ENCODE data around the gene PRX.

PRX gene

GRCh38 chr19:40363069-40363468 is 50.1 kb downstream of the PRX start:
- DNase-seq, result no peak

GRCh38 chr19:40362160-40362559 is 51.0 kb downstream of the PRX start:
- DNase-seq, result no peak

GRCh38 chr19:40360708-40361241 is 52.4 kb downstream of the PRX start:
- no peak for DNase-seq

- DNase-seq, result no peak
Observed at GRCh38 chr19:40360020-40360707, 53.0 kb downstream of the PRX start.

GRCh38 chr19:40358773-40359172 is 54.4 kb downstream of the PRX start:
- no peak for DNase-seq

GRCh38 chr19:40357640-40358039 is 55.5 kb downstream of the PRX start:
- DNase-seq, result no peak

GRCh38 chr19:40356681-40357595 is 56.2 kb downstream of the PRX start:
- DNase-seq, result no peak

- DNase-seq, result no peak
Observed at GRCh38 chr19:40355975-40356680, 57.0 kb downstream of the PRX start.

- peak in 2 of 3 experiments; percentile 42 to 67 for DNase-seq
Observed at GRCh38 chr19:40348961-40349507, 64.1 kb downstream of the PRX start.

GRCh38 chr19:40348125-40348913 is 64.9 kb downstream of the PRX start, which contains the start of the genes C19orf47 and PLD3:
Gene C19orf47, minus strand, starts transcription at chr19:40348397. Its CDS starts 6,540 bp downstream, at chr19:40341857.
Gene PLD3, plus strand, starts transcription at chr19:40348695. Its CDS starts 17,789 bp downstream, at chr19:40366484.
- peak; percentile 98 to 99 (median 98) for DNase-seq

GRCh38 chr19:40344422-40344821 is 68.8 kb downstream of the PRX start:
- no peak for DNase-seq

Measured in NCI-H1417 (cell line).